ENCODE data around the gene MAPK8. TPM values are rescaled to one million over a fixed set of nuclear protein-coding genes. Genes with fewer than 3 reads are reported as not detected.

The MAPK8 gene
- total and polyA plus RNA-seq, 3 donors from 2014 or later: 91.8 to 114 (median 98.8) TPM

DNA sequence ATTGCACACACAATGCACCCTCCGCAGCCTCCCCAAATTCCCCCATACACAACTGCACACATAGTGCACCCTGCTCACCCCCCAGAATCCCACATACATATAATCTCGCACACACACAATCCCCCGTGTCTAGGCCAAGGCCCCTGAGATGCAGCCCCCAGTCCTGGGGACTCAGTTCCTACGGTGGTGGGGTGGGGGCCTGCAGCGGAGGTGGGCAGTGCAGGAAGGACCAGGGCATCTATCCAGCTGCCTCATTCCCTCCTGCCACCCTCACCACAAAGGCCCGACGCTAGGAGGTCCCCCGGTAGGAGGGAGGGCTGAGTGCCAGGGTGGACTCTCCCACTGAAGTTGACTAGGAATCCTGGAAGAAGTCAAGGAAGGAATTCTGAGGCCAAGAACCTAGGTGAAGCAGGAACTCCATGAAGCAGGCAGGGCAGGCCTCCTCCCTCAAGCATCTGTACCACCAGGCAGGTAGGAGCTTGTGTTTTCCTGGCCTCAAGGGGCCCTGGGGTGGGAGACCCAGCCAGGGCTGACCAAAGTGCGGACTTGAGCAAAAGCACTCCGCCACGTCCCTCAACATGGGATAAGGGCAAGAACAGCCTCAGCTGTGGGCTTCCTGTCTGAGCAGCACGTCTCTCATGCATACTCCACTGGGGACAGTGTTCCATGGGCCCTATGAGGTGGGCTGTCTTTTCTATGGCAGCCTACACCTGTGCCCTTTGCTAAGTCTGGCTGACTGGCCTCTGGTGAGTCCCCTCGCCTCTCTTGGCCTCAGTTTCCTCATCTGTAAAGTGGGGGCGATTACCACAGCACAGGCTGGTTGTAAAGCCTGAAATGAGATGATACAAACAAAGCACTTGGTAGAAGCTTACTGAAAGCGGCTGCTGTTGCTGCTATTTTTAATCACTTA, 145.7 kb downstream of the MAPK8 start:
- WGBS, 2 donors: 70 to 78% methylated on average over 9 to 15 of the region's 15 CpGs
- no peak for DNase-seq

DNA sequence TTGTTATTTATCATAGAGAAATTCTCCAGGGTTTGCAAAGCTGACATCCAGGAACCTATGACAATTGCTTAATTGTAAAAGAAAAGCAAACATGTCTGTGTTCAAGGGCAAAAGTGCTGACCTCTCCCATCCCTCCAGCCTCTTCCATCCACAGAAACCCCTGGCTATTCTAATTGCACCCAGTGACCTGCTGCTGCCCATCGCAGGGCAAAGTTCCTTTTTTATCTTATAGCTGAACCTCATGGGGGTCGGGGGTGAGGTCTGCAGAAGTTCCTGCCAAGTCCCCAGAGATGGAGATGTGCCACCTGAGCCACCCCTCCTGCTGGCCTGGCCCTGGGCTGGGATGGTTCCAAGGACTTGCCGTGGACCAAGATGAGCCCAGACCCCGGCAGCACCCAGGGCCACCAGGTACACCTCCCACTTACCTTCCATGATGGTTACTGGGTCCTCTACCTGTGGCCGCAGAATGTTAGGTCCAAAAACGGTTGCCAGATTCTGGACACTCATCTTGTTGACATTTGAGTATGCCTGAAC, 146.5 kb downstream of the MAPK8 start:
- H3K9me3 ChIP-seq: no peaks in the 10 kb centered on the region
- H3K4me3 ChIP-seq: no peak overlapping the region
- H3K27me3 ChIP-seq: no peaks in the 10 kb centered on the region
- H3K4me1 ChIP-seq: peaks cover 26% of the 10 kb centered on the region
- 61 to 85% methylated on average over 6 of the region's 6 CpGs for WGBS, 2 donors
- intact Hi-C loops (cut with DNase I; ENCODE audit: low total_unique reads): no loop called here
- TF ChIP-seq, protein P1, sequence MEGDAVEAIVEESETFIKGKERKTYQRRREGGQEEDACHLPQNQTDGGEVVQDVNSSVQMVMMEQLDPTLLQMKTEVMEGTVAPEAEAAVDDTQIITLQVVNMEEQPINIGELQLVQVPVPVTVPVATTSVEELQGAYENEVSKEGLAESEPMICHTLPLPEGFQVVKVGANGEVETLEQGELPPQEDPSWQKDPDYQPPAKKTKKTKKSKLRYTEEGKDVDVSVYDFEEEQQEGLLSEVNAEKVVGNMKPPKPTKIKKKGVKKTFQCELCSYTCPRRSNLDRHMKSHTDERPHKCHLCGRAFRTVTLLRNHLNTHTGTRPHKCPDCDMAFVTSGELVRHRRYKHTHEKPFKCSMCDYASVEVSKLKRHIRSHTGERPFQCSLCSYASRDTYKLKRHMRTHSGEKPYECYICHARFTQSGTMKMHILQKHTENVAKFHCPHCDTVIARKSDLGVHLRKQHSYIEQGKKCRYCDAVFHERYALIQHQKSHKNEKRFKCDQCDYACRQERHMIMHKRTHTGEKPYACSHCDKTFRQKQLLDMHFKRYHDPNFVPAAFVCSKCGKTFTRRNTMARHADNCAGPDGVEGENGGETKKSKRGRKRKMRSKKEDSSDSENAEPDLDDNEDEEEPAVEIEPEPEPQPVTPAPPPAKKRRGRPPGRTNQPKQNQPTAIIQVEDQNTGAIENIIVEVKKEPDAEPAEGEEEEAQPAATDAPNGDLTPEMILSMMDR (IDR thresholded peaks at IDR 0.05): no peak
- TF ChIP-seq POLR2A (IDR thresholded peaks at IDR 0.05): no peak
- H3K27ac ChIP-seq: no peak overlapping the region
- H3K36me3 ChIP-seq (ENCODE audit: low read depth, missing control alignments): no peaks in the 10 kb centered on the region
- no peak for DNase-seq

More for the DNA sequence above, 145.7 kb downstream of the MAPK8 start:
- Histone ChIP-seq H3K4me3 (no peak overlapping the region), H3K4me1 (peaks cover 26% of the 10 kb centered on the region), H3K36me3 (ENCODE audit: low read depth, missing control alignments) (no peaks in the 10 kb centered on the region), H3K9me3 (no peaks in the 10 kb centered on the region), H3K27me3 (no peaks in the 10 kb centered on the region), H3K27ac (no peak overlapping the region)
- intact Hi-C loops (cut with DNase I; ENCODE audit: low total_unique reads): no loop called here
- TF ChIP-seq, protein P1 (IDR thresholded peaks at IDR 0.05): no peak
- TF ChIP-seq POLR2A (IDR thresholded peaks at IDR 0.05): no peak

DNA sequence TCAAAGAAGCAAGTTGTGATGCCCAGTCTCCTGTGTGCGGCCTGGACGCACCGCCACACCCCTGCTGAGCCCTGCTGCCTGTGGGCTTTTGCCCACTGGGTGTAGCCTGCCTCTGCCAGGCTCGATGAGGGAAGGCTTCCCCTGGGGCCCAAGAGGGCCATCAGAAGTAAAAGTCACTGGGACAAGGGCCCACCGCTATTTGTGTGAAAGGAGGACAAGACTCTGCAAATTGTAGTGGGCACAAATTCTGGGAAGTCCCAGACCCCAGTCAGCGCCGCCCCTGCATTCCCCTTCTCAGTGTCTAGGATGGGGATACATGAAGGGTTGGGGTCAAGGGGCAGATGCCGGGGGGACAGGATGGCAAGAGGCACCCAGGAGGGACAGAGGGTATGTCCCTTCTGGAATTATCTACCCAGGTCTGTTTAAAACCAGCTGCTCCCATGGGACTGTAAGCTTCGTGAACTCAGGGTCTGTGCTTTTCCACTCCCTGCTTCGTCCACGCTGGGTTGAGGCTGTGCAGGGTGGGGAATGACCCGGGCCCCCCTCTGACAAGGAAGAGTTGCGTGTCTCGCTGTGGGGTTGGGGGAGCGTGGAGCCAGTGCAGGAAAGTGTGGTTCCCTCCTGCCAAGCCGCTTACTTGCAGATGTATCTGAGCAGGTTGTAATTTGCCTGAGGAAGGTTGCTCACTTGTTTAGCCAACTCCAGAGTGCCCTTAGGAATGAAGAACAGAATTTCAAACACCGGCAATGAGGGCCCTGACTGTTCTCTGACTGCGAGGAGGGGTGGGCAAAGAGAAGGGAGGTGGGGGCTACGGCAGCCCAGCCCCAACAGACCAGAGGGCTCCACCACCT, 147.2 kb downstream of the MAPK8 start:
- no peak for TF ChIP-seq POLR2A (IDR thresholded peaks at IDR 0.05)
- TF ChIP-seq, protein P1 (IDR thresholded peaks at IDR 0.05): no peak
- no peaks in the 10 kb centered on the region for H3K9me3 ChIP-seq
- no peaks in the 10 kb centered on the region for H3K27me3 ChIP-seq
- no peak overlapping the region for H3K4me3 ChIP-seq
- no peak overlapping the region for H3K27ac ChIP-seq
- intact Hi-C loops (cut with DNase I; ENCODE audit: low total_unique reads): no loop called here
- no peaks in the 10 kb centered on the region for H3K36me3 ChIP-seq (ENCODE audit: low read depth, missing control alignments)
- 69 to 82% methylated on average over 14 to 19 of the region's 19 CpGs for WGBS, 2 donors
- DNase-seq: no peak
- H3K4me1 ChIP-seq: peaks cover 26% of the 10 kb centered on the region

DNA sequence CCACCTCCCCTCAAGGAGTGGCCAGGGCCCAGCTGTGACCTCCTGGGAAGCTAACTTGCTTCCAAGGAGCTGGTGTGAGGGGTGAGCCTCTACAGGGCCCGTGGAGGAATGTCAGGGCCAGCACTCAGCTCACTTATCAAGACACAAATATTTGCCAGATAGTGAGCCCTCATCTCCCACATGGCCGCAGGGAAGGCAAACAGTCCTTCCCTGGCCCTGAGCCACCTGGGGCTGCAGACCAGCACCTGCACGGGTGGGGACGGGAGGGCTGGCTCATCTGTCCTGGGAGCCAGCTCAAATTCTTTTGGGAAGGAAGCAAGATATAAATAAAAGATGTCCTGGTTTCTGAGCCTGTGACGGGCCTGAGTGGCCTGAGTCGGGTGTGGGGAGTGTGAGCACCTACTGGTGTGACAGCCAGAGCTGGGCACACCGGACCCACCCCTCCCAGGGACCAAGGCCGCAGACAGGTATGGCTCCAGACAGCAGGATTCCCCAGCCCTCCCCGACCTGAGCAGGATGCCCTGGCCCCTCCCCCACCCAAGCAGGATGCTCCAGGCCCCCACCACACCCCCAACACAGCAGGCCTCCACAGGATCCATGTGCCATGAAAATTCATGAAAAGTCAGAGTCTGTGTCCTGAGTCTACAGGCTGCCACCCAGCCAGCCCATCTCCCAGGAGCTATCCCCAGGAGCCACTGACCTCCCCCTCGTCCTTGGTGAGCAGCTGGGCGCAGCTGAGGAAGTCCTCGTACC, 148.0 kb downstream of the MAPK8 start:
- H3K27ac ChIP-seq: no peak overlapping the region
- no peak for DNase-seq
- no peaks in the 10 kb centered on the region for H3K27me3 ChIP-seq
- no peaks in the 10 kb centered on the region for H3K36me3 ChIP-seq (ENCODE audit: low read depth, missing control alignments)
- intact Hi-C loops (cut with DNase I; ENCODE audit: low total_unique reads): no loop called here
- no peak overlapping the region for H3K4me3 ChIP-seq
- H3K4me1 ChIP-seq: peaks cover 26% of the 10 kb centered on the region
- 47 to 74% methylated on average over 8 to 12 of the region's 12 CpGs for WGBS, 2 donors
- TF ChIP-seq POLR2A (IDR thresholded peaks at IDR 0.05): no peak
- TF ChIP-seq, protein P1 (IDR thresholded peaks at IDR 0.05): no peak
- no peaks in the 10 kb centered on the region for H3K9me3 ChIP-seq
